Fibroblast of pulmonary artery (primary cell): Measurements from ENCODE around the gene SAXO1.

Experiments
- DNase-seq: peaks from one replicate; pipeline ENCODE4 v3.0.0-alpha.2; 2010; ENCODE audit warnings: low read depth
- H3K4me3 ChIP-seq: replicated peaks from 2 replicates; pipeline ENCODE4 v1.5.1; 2011; ENCODE audit warnings: low read depth, mild to moderate bottlenecking, control low read depth, low read length, moderate library complexity
- TF ChIP-seq, protein P1 (sequence below): IDR thresholded peaks from 2 replicates; pipeline ENCODE4 v1.5.1; 2011; ENCODE audit warnings: mild to moderate bottlenecking, control low read depth, low read length, inconsistent platforms; ENCODE audit errors: missing control alignments

SAXO1 gene

GRCh38 chr9:18971909-18972308 lies 61.1 kb downstream of the SAXO1 start:
- no peak for DNase-seq
- no peak overlapping the region for H3K4me3 ChIP-seq
- TF ChIP-seq, protein P1, sequence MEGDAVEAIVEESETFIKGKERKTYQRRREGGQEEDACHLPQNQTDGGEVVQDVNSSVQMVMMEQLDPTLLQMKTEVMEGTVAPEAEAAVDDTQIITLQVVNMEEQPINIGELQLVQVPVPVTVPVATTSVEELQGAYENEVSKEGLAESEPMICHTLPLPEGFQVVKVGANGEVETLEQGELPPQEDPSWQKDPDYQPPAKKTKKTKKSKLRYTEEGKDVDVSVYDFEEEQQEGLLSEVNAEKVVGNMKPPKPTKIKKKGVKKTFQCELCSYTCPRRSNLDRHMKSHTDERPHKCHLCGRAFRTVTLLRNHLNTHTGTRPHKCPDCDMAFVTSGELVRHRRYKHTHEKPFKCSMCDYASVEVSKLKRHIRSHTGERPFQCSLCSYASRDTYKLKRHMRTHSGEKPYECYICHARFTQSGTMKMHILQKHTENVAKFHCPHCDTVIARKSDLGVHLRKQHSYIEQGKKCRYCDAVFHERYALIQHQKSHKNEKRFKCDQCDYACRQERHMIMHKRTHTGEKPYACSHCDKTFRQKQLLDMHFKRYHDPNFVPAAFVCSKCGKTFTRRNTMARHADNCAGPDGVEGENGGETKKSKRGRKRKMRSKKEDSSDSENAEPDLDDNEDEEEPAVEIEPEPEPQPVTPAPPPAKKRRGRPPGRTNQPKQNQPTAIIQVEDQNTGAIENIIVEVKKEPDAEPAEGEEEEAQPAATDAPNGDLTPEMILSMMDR: no peak

GRCh38 chr9:18971404-18971803 lies 61.6 kb downstream of the SAXO1 start:
- TF ChIP-seq, protein P1: no peak
- DNase-seq: no peak
- H3K4me3 ChIP-seq: no peak overlapping the region

DNA sequence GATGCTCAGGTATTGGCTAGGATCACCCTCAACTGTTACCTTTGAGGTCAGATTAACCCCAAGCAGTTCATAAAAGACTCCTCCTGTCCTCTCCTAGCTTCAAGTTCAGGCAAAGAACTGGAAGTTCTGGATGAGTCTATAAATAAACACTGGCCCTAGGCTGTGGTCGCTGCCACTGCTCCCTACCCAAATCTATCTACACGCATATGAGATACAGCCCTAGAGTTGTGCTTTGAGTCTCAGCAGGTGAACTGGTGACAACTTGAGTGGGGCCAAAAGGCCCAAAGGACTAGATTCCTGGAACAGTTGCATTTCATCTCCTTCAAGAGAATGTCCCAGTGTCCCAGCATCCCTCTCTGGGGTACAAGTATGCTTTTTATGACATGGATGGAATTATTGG lies 62.6 kb downstream of the SAXO1 start:
- no peak overlapping the region for H3K4me3 ChIP-seq
- TF ChIP-seq, protein P1: no peak
- DNase-seq: no peak

GRCh38 chr9:18969128-18969527 lies 63.9 kb downstream of the SAXO1 start:
- TF ChIP-seq, protein P1: no peak
- no peak overlapping the region for H3K4me3 ChIP-seq
- DNase-seq: no peak

GRCh38 chr9:18955626-18956025 lies 77.4 kb downstream of the SAXO1 start:
- TF ChIP-seq, protein P1: no peak
- no peak for DNase-seq
- no peak overlapping the region for H3K4me3 ChIP-seq

DNA sequence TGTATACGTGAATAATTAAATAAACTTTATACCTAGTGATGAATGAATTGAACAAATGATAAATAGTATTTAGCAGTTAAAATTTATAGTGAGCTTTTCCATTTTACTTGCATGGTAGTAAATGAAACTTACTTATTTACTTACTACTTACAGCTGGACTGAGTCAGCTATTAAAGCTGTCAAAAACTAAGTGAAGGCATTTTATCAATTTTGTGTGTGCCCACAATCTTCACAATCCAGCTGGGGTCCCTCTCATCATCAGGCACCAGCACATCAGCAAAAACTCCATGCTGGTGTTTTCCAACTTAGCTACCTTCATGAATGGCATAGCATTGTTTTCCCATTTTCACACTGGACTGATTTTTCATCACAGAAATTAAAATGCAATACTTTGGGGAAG lies 81.1 kb downstream of the SAXO1 start:
- DNase-seq: no peak
- no peak overlapping the region for H3K4me3 ChIP-seq
- TF ChIP-seq, protein P1: no peak

- DNase-seq: no peak
- no peak overlapping the region for H3K4me3 ChIP-seq
- TF ChIP-seq, protein P1: no peak
Measured at GRCh38 chr9:18947892-18948339, 85.1 kb downstream of the SAXO1 start.
